GM19372 (cell line): ENCODE results near the gene CYP21A2.

Experiments
- ATAC-seq: cut with Tn5 transposase; IDR thresholded peaks from one replicate; pipeline ENCODE4 v1.9.1; 2021; ENCODE audit warnings: mild to moderate bottlenecking, low read depth, moderate library complexity; ENCODE audit not compliant: unreplicated experiment

Gene CYP21A2

GRCh38 chr6:32079566-32080290 is 41.5 kb downstream of the CYP21A2 start:
- no peak for ATAC-seq

- no peak for ATAC-seq
These were observed 43.2 kb downstream of the CYP21A2 start for GRCh38 chr6:32081168-32081990.

DNA sequence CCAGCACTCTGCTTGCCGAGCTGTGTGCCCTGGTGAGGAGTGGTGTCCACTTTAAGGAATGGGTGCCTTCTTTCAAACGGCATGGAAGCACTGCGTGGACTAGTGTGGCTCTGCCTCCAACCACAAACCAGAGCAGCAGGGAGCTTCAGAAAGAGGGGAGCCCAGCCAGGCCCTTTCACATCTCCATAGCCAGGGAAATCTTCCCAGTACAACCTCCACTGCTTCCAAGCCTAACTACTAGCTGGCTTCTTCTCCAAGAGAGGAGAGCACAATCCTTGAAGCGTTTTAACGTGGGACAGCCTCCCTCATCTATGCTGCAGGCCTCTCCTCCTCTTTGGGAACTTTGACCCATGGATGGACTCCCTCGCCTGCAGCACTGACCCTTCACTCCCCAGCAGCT is 44.3 kb downstream of the CYP21A2 start:
- no peak for ATAC-seq

DNA sequence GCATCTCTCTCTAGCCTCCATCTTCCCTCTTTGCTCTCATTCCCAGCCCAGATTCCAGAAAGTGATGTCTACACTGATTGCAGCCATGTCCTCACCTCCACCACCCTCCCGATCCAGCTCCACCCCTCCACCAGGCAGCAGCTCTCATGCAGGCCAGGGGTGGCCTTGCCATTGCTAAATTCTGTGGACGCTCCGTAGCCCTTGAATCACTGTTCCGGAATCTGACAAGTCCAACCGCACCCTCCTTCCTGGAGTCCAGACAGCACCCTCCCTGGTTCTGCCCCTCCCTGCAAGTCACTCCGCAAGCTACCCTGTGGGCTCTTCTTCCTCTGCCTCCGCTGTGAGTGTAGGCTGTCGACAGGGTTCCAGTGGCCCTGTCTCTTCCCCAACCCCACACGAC is 44.7 kb downstream of the CYP21A2 start:
- no peak for ATAC-seq

DNA sequence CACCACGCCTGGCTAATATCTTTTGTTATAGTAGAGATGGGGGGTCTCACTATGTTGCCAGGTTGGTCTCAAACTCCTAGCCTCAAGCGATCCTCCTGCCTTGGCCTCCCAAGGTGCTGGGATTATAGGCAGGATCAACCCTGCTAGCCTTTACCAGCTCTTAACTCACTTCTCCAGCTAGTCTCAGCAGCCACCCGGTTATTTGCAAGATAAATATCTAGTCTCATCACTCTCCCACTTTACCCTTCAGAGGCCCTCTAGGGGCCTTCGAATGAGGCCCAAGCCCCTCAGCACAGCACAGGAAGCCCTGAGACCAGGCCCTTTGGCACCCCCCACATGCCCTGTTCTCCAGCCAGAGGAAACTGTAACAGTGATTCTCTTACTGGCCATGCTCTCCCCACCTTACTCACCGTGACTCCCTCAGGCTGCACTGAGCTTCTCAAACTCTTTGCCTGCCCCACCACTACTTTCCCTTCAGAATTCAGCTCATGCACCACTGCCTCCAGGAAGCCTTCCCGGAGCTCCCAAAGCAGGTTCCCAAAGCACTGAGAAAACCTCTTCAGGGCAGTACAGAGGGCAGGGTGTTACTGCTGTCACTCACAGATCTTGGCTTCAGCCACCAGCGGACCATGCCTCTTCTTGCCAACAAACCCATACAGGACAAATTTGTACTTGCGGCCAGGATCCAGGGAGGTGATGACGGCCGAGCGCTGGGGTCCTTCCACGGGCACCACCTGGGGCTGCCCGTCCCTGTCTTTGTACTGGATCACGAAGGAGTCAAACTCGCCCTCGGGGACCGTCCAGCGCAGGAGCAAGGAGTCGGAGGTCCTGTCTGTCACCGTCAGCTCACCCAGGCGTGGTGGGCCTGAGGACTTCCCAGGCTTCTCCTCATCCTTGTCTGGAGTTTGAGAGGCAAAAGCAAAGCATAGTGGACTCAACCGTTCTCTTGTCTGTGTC is 45.9 kb downstream of the CYP21A2 start:
- no peak for ATAC-seq

- no peak for ATAC-seq
These were observed 46.6 kb downstream of the CYP21A2 start for GRCh38 chr6:32084780-32085179.

DNA sequence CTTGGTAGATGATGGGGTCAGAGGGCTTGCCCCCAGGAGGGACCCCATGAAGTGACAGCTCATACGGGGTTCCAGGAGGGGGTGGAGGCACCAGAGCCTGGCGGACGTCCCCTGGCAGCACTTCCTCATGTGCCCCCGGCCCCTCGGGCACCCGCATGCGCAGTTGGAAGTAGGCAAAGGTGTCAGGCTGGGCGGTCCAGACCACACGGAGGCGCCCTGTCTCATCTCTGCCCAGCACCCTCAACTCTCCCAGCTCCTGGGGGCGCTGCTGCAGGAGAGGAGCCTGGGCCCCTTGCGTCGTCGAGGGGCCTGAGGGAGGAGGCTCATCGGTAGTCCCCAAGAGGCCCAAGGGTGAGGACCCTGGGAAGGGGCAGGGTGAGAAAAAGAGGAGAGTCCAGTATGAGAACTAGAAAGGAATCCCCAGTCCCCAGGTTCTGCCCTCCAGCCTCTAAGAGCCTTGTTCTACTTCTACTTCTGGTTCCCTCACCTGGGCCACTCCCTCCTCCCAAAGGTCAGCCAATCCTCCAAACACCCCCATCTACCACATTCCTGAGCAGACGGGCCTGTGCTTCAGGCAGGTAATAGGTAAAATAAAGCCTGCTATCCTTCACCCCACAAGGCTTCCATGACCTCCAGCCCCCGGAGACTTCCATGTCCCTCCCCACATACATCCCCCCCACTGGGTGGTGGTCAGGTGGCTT is 47.7 kb downstream of the CYP21A2 start:
- no peak for ATAC-seq

- ATAC-seq: no peak
These were observed 48.7 kb downstream of the CYP21A2 start for GRCh38 chr6:32086661-32087573.

DNA sequence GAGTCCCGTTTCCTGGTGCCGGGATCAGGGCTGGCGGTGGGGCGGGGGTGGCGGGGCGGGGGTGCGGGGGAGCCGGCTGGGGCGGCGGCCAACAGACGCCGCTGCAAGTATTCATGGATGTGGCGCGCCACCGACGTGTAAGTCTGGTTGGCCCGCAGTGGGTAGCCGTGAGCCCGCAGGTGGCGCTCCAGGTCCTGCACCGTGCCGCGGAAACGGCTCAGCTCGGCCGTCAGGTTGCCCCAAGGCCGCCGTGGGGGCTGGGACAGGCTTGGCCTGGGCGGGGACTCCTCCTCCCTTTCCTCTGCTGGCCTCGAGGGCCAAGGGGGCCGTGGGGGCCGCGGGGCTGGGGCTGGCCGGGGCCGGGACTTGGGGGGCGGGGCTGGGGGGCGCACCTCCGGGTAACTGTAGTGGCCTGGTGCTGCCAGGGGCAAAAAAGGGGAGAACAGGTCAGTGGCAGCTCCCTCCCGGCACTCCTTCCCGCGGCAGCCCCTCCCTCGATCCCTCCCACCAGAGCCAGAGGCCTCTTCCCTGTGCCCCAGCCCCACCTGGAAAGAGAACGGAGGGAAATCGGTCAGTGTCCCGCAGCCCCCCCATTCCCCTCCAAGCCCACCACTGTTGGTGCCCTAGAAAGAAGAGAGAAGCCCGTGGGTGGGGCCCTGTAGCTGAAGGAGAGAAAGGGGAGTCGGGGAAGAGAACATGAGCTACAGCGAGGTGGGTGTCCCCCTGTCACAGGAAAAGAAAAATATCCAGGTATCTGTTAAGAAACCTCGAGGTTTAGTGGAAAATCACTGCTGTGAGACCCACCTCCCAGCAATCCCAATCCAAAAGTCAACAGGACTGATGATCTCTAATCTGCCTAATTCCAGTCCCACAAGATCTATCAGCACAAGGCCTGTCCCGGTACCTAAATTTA is 49.6 kb downstream of the CYP21A2 start:
- ATAC-seq: no peak

GRCh38 chr6:32088487-32089049 is 50.4 kb downstream of the CYP21A2 start:
- ATAC-seq: no peak

DNA sequence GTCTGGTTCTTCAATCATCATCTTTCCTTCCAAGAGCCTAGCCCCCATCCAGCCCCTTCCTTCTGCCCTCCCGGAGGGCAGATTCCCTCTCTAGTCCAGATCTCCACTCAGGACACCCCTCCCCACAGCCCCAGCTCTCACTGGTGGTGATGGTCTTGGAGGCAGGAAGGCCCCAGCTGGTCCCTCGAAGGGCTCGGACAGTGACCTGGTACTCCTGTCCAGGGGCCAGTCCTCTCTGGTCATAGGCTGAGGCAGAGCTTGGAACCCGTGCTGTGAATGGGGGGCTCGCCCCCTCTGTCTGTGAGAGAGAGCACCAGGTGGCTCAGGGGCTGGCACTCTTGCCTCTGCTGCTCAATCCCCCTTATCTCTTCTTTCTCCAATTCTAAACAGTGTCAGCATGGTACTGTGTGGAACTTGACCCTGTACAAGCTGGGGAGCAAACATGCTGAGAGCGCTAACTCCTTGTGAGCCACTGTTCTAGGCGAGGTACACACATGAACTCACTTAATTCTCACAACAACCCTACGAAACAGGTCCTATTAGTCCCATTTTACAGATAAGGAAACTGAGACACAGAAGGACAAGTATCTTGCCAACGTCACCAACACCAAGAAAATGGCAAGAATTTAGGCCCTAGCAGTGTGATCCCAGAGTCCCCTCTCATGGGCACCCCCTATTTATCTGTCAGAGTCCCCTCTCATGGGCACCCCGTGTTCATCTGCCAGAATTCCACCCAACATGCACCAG is 51.0 kb downstream of the CYP21A2 start:
- no peak for ATAC-seq
